Fibroblast of skin of abdomen (primary cell): Measurements from ENCODE around the gene FOXO1.

Source experiments
- DNase-seq: peaks from one replicate; pipeline ENCODE4 v3.0.0-alpha.2; 2013

FOXO1 gene

DNA sequence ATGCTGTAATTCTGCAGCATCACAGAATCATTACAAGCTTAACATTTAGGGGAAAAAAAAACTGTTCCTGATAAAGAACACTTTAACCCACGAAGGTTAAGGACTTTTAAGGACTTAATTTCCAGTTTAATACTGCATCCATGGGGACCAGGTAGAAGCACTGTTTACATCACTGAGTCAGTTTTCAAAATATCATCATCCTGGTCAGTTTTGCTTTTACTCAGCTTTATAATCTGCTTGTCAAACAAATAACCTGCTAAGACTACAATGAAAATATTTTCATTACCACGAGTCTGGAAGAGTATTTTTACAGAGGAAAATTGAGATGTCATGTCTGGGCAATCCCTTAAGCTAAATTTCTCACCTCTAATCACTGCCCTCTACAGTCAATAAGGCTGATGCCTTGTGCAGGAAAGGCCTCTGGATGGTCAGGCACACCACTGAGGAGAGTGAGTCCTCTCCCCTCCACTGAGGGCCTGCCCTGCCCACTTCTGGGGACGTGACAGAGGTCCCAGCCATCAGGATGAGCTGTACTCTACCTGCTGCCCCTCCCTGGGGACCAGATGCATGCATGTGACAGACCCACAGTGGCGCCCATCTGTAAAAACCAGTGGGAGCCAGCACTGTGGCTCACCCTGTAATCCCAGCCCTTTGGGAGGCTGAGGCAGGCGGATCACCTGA, 31.0 kb downstream of the FOXO1 start:
- DNase-seq = no peak

DNA sequence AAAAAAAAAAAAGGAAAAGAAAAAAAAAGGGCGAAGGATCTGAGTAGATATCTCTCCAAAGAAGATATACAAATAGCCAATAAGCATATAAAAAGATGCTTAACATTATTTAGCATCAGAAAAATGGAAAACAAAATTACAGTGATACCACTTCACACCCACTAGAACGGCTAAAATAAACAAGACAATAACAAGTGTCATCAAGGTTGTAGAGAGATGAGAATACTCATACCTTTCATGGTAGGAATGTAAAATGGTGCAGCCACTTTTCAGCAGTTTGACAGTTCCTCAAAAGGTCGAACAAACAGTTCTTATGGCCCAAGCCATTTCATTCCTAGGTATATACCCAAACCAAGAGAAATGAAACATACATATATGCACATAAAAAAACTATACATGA, 33.5 kb downstream of the FOXO1 start:
- no peak for DNase-seq

DNA sequence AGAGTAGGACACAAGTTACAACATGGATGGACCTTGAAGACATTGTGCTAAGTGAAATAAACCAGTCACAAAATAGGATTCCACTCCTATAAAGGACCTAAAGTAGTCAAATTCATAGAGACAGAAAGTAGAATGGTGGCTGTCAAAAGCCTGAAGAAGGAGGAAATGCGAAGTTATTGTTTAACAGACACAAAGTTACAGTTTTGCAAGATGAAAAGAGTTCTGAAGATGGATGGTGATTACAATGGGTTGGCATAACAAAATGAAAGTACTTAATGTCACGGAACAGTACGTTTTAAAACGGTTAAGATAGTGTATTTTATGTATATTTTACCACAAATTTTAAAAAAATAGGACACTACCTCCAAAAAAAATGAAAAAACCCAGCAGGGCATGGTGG, 34.8 kb downstream of the FOXO1 start:
- no peak for DNase-seq

DNA sequence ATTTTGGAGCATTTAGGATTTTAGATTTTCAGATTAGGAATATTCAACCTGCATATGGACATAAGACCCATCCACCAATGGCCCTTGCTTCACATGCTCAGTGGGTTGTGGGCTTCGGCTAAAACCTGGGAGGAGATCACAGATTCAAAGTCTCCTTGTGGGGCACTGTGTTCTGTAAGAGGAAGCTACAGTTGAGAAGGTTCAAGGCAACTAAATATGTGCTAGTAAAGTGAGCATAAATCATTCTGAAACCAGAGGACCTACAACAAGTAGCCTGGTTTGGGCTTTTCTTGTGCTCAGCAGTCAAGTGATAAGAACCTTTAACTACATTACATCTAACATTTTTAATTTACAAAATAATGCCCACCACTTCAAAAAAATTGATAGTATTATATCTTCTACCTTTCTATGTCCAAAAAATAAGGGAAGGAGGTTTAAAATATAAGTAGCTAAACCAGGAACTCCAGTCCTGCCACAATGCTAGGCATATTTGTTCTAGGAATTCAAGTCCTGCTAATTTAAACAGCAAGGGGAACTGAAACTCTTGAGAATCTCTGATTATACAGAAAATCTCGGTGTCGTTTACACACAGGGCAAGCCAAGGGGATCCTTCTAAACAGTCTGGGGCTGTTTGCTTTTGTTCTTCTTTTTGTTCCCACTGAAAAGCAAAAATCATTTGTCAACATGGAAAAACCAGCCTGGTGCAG, 36.6 kb downstream of the FOXO1 start:
- no peak for DNase-seq

- DNase-seq = no peak
Observed at GRCh38 chr13:40626977-40627376, 39.5 kb downstream of the FOXO1 start.

DNA sequence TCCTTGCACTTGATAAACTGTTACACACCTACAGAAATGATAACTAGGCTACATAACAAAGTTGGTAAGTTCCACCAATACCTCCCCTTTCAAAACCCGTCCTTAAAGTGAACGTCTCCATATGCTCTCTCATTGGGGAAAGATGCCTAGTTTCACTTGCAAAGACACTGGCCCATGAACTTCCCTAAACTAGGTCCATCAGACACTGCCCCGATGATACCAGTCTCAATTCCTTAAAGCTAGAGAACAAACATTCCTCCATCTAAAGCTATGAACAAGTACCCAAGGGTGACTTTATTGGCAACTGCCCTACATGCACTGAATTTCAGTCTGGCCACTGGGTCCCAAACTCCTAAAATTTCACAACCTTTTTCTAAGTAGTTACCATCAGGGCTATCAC, 39.9 kb downstream of the FOXO1 start:
- DNase-seq = no peak

DNA sequence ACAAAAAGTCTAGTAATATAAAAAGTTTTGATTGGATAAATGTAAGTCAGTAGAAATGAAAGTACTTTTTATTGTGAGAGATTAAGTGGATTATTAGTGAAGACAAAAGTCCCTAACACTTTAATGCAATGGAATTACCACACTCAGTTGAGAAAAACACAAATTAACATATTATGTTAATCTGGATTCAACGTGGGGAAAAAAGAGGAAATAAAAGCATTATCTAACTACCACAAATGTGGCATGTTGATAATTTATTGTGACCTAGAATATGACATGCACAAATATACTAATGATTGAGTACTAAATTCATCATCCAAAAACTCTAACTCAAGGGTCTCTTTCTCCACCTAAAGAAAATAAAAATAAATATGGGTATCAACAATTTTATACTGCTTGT, 41.5 kb downstream of the FOXO1 start:
- DNase-seq = no peak

DNA sequence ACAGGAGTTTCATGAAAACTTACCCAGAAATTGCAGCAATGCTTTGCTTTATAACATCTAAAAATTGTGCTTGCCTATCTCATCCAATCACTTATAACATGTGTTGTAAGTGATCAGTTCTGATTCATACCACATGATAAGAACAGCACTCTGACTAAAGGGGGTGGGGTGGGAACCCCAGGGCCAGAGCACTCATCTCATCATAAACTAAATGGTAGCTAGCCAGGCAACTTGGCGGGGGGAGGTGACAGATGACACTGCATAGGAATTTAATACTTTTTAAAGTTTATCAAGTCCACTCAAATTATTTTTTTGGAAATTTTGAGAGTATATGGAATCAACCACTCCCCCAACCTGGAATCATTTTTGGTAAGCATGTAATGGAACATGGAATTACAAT, 42.1 kb downstream of the FOXO1 start:
- DNase-seq = peak; percentile 16

- no peak for DNase-seq
Observed at GRCh38 chr13:40622761-40623160, 43.7 kb downstream of the FOXO1 start.

- DNase-seq = no peak
Observed at GRCh38 chr13:40622246-40622645, 44.2 kb downstream of the FOXO1 start.

GRCh38 chr13:40619479-40619814, 47.0 kb downstream of the FOXO1 start:
- DNase-seq = no peak

DNA sequence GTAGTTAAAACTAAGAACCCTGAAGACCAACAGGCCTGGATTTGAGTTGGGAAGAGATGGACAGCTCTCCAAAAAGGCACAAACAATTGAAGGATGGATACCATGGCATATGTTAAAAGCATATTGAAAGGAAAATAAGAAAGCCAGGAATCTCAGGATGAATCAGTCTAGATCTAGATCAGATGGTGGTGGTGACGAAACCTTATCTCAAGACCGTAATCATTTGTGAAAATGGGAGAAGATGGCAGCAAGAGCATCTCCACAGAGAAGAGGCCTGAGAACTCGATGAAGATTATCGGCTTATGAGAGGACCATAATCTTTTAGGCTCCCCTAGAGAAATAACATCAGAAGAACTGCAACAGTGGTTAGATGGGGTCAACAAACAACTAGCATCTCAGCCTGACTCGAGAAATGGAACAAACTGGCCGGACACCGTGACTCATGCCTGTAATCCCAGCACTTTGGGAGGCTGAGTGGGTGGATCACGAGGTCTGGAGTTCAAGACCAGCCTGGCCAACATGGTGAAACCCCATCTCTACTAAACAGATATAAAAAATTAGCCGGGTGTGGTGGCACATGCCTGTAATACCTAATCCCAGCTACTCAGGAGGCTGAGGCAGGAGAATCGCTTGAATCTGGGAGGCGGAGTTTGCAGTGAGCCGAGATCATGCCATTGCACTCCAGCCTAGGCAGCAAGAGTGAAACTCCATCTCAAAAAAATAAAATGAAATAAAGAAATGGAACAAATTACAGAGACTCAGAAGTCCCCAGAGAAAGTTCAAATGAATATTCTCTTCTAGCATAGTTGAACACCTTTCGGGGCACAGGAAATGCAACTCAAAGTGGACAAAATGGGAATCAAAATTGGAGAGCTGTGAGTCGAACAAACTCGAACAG, 47.6 kb downstream of the FOXO1 start:
- DNase-seq = no peak

GRCh38 chr13:40617801-40618356, 48.6 kb downstream of the FOXO1 start:
- DNase-seq = no peak

DNA sequence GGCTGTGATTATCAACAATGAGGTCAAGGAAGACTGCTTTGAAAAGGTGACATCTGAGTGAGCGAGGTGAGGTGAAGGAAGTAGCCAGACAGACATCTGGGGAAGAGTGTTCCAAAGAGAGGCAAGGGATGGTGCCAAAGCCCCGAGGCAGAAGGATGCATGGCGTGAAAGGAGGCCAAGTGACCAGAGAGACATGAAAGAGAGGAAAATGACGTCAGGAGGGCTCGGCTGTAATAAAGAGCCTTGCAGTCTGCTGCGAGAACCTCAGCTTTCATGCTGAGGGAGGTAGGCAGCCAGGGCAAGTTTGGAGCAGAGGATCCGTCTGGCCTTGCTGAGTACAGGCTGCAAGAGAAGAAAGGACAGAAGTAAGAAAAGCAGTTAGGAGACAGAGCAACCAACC, 50.8 kb downstream of the FOXO1 start:
- DNase-seq = no peak

GRCh38 chr13:40613914-40614313, 52.5 kb downstream of the FOXO1 start:
- DNase-seq = no peak

GRCh38 chr13:40613192-40613818, 53.1 kb downstream of the FOXO1 start:
- DNase-seq = no peak

DNA sequence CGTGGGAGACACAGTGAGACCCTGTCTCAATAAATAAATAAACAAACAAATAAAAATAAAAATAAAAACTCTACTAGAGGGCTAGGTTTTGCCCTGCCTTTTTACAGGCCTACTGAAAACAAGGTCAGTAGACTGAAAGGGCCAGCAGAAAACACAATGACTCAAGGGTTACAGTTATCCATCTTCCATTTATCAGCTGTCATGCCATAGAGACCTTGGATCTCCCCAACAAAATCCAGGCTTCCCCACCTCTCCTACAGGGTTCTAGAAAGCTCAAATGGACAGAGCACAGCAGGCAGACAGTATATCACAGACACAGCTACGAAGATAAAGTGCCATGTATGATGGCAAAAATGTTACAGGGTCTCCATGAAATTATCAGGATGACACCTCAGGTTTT, 54.4 kb downstream of the FOXO1 start:
- no peak for DNase-seq

- DNase-seq = no peak
Observed at GRCh38 chr13:40611635-40612034, 54.8 kb downstream of the FOXO1 start.

GRCh38 chr13:40611004-40611403, 55.4 kb downstream of the FOXO1 start:
- DNase-seq = no peak

DNA sequence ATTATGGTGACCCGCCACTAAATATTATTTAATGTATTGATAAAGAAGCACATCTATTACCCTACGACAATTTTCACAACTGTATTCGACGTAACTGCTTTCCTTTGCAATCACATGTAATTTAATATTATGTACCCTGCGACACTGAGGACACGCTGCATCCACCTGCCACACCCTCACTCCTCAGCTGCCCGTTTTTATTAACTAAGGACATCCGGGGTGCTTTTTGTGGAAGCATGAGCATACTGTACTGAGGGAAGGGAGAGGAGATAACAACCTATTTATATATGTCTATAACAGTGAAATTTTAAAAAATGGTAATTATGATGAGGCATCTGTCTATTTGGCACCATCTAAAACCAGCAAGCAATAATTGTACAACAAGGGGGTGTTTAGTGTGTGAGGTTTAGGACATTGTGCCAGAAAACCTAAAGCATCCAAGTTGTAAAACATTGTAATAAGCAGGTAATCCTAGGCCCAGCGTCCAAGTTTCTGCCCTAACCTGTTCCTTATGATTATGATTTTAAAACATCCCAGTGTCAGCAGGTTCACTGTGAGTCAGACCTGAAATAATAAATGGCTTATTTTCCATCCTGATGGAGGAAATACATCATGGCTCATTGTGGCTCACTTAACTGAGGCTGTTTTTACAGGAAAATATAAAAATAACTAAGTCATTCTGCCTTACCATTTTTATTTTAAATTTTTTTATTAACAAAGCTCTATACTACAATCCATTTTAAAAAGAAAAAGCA, 56.3 kb downstream of the FOXO1 start:
- DNase-seq = no peak

DNA sequence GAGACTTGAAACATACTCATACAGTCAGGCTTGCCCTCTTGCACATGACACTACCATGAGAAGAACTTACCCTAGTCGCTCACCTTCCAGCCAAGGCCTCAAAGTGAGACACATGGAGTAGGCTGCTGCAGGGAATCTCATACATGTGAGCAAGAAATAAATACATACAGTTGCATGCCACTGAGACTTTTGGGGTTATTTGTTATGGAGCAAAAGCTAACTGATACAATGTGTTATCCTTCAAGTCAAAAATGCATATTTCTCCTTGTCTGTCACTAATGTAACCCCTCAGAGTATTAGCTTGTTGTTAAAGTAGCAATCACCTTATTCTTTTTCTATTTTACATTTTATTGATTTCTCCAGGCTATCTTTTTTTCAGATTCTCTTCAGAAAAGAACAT, 58.1 kb downstream of the FOXO1 start:
- no peak for DNase-seq

- DNase-seq = no peak
Observed at GRCh38 chr13:40605573-40605972, 60.9 kb downstream of the FOXO1 start.
